Ascending aorta (tissue), 2 donors: ENCODE data around the gene LRSAM1. TPM values are rescaled to one million over a fixed set of nuclear protein-coding genes. Genes with fewer than 3 reads are reported as not detected.

Source experiments
- DNase-seq, 2 donors: peaks; one replicate each; pipeline ENCODE4 v3.0.0-alpha.2; 2019; ENCODE audit warnings: low spot score in 2 of 2
- H3K27ac ChIP-seq, 2 donors: fragments of 200-600 bp; sonication (generic); one replicate each; pipeline ENCODE4 v1.5.1; 2016 to 2017; ENCODE audit warnings: mild to moderate bottlenecking in 1 of 2
- H3K27me3 ChIP-seq: fragments of 200-600 bp; sonication (generic); one replicate; pipeline ENCODE4 v1.5.1; 2017
- H3K36me3 ChIP-seq, 2 donors: fragments of 200-600 bp; sonication (generic); one replicate each; pipeline ENCODE4 v1.5.1; 2016
- H3K4me1 ChIP-seq, 2 donors: fragments of 200-600 bp; sonication (generic); one replicate each; pipeline ENCODE4 v1.5.1; 2016 to 2017; ENCODE audit warnings: mild to moderate bottlenecking in 1 of 2
- H3K4me3 ChIP-seq, 2 donors: fragments of 200-600 bp; sonication (generic); one replicate each; pipeline ENCODE4 v1.5.1; 2016 to 2017; ENCODE audit warnings: mild to moderate bottlenecking in 1 of 2
- H3K9me3 ChIP-seq, 2 donors: fragments of 200-600 bp; sonication (generic); one replicate each; pipeline ENCODE4 v1.5.1; 2016
- CTCF ChIP-seq, 3 experiments: fragments of 200-600 bp in 2 of 3; fragments of 450-650 bp in 1 of 3; sonication (generic) in 2 of 3; IDR thresholded peaks; one replicate each; pipeline ENCODE4 v1.5.1; 2016 to 2019; ENCODE audit warnings: antibody characterized with exemption in 3 of 3, mild to moderate bottlenecking in 1 of 3, moderate library complexity in 1 of 3
- intact Hi-C: fragments of 100-400 bp; cut with DNase I; formaldehyde crosslinking; loops from one replicate; pipeline ENCODE4 v1.15.1; 2023
- total RNA-seq: library from RNA; depleted of rRNA; stranded (reverse); fragments of >200 nt; gene quantifications from one replicate; pipeline ENCODE4 v1.1.0, GENCODE V29; 2016

LRSAM1 gene
- total RNA-seq, 1 donor from 2014 or later, result 22.8 TPM

- no peak for DNase-seq
- Histone ChIP-seq H3K9me3 (peaks cover 0 to 5% of the 10 kb centered on the region in 2 donors), H3K4me1 (peaks cover 14 to 39% of the 10 kb centered on the region in 2 donors), H3K36me3 (peaks cover 34 to 55% of the 10 kb centered on the region in 2 donors), H3K27ac (peak overlapping the region; percentile 58 to 63), H3K4me3 (no peak overlapping the region), H3K27me3 (no peaks in the 10 kb centered on the region)
- intact Hi-C loops, result loop anchor here (1.0 to 2.0 kb wide), 2 partner anchors 14 to 55 kb away; no protein-coding TSS in a partner anchor
- peak; percentile 30 to 42 (median 42) for TF ChIP-seq CTCF (IDR thresholded peaks at IDR 0.05)
These were observed 74.3 kb downstream of the LRSAM1 start for GRCh38 chr9:127525401-127526188.

GRCh38 chr9:127526655-127527559 lies 75.6 kb downstream of the LRSAM1 start:
- DNase-seq, result no peak
- Histone ChIP-seq H3K36me3 (peaks cover 36 to 66% of the 10 kb centered on the region in 2 donors), H3K4me3 (no peak overlapping the region), H3K27me3 (no peaks in the 10 kb centered on the region), H3K27ac (peak overlapping the region; percentile 45 to 59), H3K4me1 (peaks cover 3 to 29% of the 10 kb centered on the region in 2 donors), H3K9me3 (peaks cover 0 to 5% of the 10 kb centered on the region in 2 donors)
- no peak for TF ChIP-seq CTCF (IDR thresholded peaks at IDR 0.05)
- intact Hi-C loops, result no loop called here

- H3K27ac ChIP-seq, result peak overlapping the region; percentile 59 to 76
- no peak overlapping the region for H3K4me3 ChIP-seq
- DNase-seq, result no peak
- no peak for TF ChIP-seq CTCF (IDR thresholded peaks at IDR 0.05)
- peaks cover 0 to 5% of the 10 kb centered on the region in 2 donors for H3K9me3 ChIP-seq
- H3K4me1 ChIP-seq, result peaks cover 0 to 21% of the 10 kb centered on the region in 2 donors
- peaks cover 35 to 63% of the 10 kb centered on the region in 2 donors for H3K36me3 ChIP-seq
- intact Hi-C loops, result no loop called here
- no peaks in the 10 kb centered on the region for H3K27me3 ChIP-seq
These were observed 76.4 kb downstream of the LRSAM1 start for GRCh38 chr9:127527560-127528268.

- Histone ChIP-seq H3K9me3 (peaks cover 0 to 3% of the 10 kb centered on the region in 2 donors), H3K4me1 (peaks cover 0 to 20% of the 10 kb centered on the region in 2 donors), H3K4me3 (no peak overlapping the region), H3K27ac (peak overlapping the region; percentile 59 to 76), H3K27me3 (no peaks in the 10 kb centered on the region), H3K36me3 (peaks cover 29 to 57% of the 10 kb centered on the region in 2 donors)
- intact Hi-C loops, result no loop called here
- DNase-seq, result no peak
- no peak for TF ChIP-seq CTCF (IDR thresholded peaks at IDR 0.05)
These were observed 77.3 kb downstream of the LRSAM1 start for GRCh38 chr9:127528422-127529251.
